ENCODE results near the gene KRT80. TPM values are rescaled to one million over a fixed set of nuclear protein-coding genes. Genes with fewer than 3 reads are reported as not detected.

KRT80 gene
- polyA plus RNA-seq, 1 experiment = 2.1 TPM

- DNase-seq (ENCODE audit: low read depth, low spot score) = no peak
- H3K27ac ChIP-seq (ENCODE audit: low read depth, low read length) = no peak overlapping the region
- H3K27me3 ChIP-seq (ENCODE audit: control insufficient read depth, insufficient read depth, low read length) = no peaks in the 10 kb centered on the region
- H3K4me3 ChIP-seq (ENCODE audit: low read depth, low read length) = no peak overlapping the region
- TF ChIP-seq, protein P1, sequence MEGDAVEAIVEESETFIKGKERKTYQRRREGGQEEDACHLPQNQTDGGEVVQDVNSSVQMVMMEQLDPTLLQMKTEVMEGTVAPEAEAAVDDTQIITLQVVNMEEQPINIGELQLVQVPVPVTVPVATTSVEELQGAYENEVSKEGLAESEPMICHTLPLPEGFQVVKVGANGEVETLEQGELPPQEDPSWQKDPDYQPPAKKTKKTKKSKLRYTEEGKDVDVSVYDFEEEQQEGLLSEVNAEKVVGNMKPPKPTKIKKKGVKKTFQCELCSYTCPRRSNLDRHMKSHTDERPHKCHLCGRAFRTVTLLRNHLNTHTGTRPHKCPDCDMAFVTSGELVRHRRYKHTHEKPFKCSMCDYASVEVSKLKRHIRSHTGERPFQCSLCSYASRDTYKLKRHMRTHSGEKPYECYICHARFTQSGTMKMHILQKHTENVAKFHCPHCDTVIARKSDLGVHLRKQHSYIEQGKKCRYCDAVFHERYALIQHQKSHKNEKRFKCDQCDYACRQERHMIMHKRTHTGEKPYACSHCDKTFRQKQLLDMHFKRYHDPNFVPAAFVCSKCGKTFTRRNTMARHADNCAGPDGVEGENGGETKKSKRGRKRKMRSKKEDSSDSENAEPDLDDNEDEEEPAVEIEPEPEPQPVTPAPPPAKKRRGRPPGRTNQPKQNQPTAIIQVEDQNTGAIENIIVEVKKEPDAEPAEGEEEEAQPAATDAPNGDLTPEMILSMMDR (IDR thresholded peaks at IDR 0.05; ENCODE audit: low read depth, low read length) = no peak
- ChIA-PET CTCF (interaction anchor here (0.6 to 1.9 kb wide), 2 partner anchors 85 to 1217 kb away, joined by 4 to 7 read pairs; no protein-coding TSS in a partner anchor), POLR2A (interaction anchor here (1.4 kb wide), 1 partner anchor 14 kb away, joined by 3 read pairs; no protein-coding TSS in a partner anchor)
- H3K9me3 ChIP-seq (ENCODE audit: control insufficient read depth, insufficient read depth, low read length) = no peaks in the 10 kb centered on the region
These were observed 2.2 kb upstream of the KRT80 start for GRCh38 chr12:52193991-52194390.

GRCh38 chr12:52193532-52193931 lies 1.7 kb upstream of the KRT80 start:
- POLR2A ChIA-PET = interaction anchor here (1.4 kb wide), 1 partner anchor 15 kb away, joined by 3 read pairs; no protein-coding TSS in a partner anchor
- CTCF ChIA-PET = interaction anchor here (1.9 kb wide), 1 partner anchor 86 kb away, joined by 7 read pairs; no protein-coding TSS in a partner anchor

DNA sequence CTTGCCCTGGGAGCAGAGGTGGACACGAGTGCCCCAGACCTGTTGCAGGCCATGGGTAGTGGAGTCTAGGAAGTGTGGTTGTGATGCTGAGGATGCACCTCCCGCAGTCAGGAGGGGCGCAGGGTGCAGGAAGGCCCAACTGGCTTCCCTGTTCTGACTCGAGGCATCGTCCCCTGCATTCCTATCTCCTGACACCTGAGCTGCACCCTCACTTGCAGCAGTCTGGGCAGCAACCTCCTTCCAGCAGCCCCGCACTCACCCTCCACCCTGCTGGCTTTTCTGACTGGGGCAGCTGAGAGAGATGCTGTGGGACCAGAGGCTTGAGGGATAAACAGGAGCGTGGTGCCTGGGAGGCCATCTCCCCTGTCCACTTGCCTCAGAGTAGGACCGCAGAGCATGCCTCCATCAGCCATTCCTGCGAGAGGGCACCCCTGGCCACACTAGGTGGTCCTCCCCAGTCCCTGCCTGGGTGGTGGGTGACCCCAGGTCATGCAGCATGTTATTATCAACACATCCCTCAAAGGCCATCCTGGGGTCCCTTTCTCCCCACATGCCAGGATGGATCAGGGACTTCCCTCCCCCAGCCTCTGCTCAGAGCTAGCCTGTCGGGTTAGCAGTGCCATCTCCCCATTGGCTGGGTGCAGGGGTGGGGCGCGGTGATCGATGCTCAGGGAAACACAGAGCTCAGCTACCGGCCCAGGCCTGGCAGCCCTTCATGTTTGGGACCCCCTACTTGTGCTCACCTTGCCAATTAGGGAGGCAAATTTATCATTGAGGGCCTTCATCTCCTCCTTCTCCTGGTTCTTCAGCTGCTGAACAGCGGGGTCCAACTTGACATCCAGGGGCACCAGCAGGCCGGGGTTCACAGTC lies 719 bp downstream of the KRT80 start:
- DNase-seq (ENCODE audit: low read depth, low spot score) = no peak
- POLR2A ChIA-PET = interaction anchor here (0.5 to 2.6 kb wide), 4 partner anchors 8 to 693 kb away, joined by 5 to 17 read pairs (median 8); no protein-coding TSS in a partner anchor
- CTCF ChIA-PET = interaction anchor here (0.9 to 1.5 kb wide), 4 partner anchors 11 to 24 kb away, joined by 3 to 5 read pairs (median 4); no protein-coding TSS in a partner anchor
- H3K27ac ChIP-seq (ENCODE audit: low read depth, low read length) = peak overlapping the region; percentile 85
- TF ChIP-seq, protein P1 (IDR thresholded peaks at IDR 0.05; ENCODE audit: low read depth, low read length) = no peak
- H3K27me3 ChIP-seq (ENCODE audit: control insufficient read depth, insufficient read depth, low read length) = no peaks in the 10 kb centered on the region
- H3K4me3 ChIP-seq (ENCODE audit: low read depth, low read length) = no peak overlapping the region
- H3K9me3 ChIP-seq (ENCODE audit: control insufficient read depth, insufficient read depth, low read length) = no peaks in the 10 kb centered on the region; the same call in 1 of the 2 replicates

More at GRCh38 chr12:52193532-52193931, 1.7 kb upstream of the KRT80 start:
- TF ChIP-seq, protein P1 (IDR thresholded peaks at IDR 0.05; ENCODE audit: low read depth, low read length) = no peak
- H3K27me3 ChIP-seq (ENCODE audit: control insufficient read depth, insufficient read depth, low read length) = no peaks in the 10 kb centered on the region
- H3K27ac ChIP-seq (ENCODE audit: low read depth, low read length) = peak overlapping the region; percentile 85
- H3K9me3 ChIP-seq (ENCODE audit: control insufficient read depth, insufficient read depth, low read length) = no peaks in the 10 kb centered on the region
- H3K4me3 ChIP-seq (ENCODE audit: low read depth, low read length) = no peak overlapping the region
- no peak for DNase-seq (ENCODE audit: low read depth, low spot score)

DNA sequence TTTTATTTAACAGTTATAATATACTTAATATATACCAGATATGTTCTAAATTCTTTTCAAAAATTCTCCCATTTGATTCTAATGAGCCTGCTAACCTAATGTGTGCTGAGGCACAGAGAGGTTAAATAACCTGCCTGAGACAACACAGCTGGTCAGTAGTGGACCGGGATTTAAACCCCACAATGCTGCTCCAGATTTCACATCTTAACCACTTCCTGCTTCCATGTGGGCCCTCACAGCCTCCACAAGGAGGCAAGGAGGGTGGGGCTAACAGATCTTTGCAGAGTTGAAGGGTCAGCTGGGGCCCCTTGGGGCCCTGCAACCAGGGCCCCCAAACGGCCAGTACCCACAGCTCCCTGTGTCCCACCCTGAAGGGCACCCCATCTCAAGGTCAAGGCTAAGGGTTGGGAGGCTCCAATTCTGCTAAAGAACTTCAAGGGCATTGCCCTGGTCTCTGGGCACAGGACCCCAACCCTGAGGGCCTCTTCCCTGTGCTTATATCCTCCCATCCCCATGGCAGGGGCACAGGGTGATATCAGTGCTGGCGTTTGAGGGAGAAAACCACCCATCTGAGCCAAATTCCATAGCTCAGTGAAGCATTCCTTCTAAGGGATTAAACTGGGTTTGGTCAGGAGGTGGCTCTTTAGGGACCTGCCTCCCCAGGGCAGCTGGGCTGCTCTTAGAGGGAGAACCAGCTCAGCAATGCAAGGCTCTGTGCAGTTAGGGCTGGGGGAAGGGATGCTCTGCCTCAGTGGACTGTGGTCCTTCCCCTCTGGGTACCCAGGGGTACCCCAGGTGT lies 2.2 kb downstream of the KRT80 start:
- Histone ChIP-seq H3K27me3 (ENCODE audit: control insufficient read depth, insufficient read depth, low read length) (no peaks in the 10 kb centered on the region), H3K9me3 (ENCODE audit: control insufficient read depth, insufficient read depth, low read length) (no peaks in the 10 kb centered on the region; the same call in 1 of the 2 replicates), H3K27ac (ENCODE audit: low read depth, low read length) (peak overlapping the region; percentile 59), H3K4me3 (ENCODE audit: low read depth, low read length) (no peak overlapping the region)
- POLR2A ChIA-PET = no interaction called here
- CTCF ChIA-PET = interaction anchor here (1.5 kb wide), 1 partner anchor 14 kb away, joined by 4 read pairs; no protein-coding TSS in a partner anchor
- TF ChIP-seq, protein P1 (IDR thresholded peaks at IDR 0.05; ENCODE audit: low read depth, low read length) = no peak
- no peak for DNase-seq (ENCODE audit: low read depth, low spot score)
